ENCODE measurements around the gene PACRG.
A peak's percentile ranks its signal among the peaks of the same experiment; 100 is the strongest.

The PACRG gene

GRCh38 chr6:162866656-162867055 is 138.9 kb downstream of the PACRG start:
- DNase-seq (ENCODE audit: low spot score), result no peak

- DNase-seq (ENCODE audit: low spot score), result no peak
Measured at GRCh38 chr6:162868397-162868796, 140.6 kb downstream of the PACRG start.

- no peak for DNase-seq (ENCODE audit: low spot score)
Measured at GRCh38 chr6:162871966-162872365, 144.2 kb downstream of the PACRG start.

GRCh38 chr6:162873537-162873936 is 145.8 kb downstream of the PACRG start:
- no peak for DNase-seq (ENCODE audit: low spot score)

- DNase-seq (ENCODE audit: low spot score), result no peak
Measured at GRCh38 chr6:162875070-162875469, 147.3 kb downstream of the PACRG start.

GRCh38 chr6:162882801-162883481 is 155.2 kb downstream of the PACRG start:
- no peak for DNase-seq (ENCODE audit: low spot score)

- DNase-seq (ENCODE audit: low spot score), result no peak
Measured at GRCh38 chr6:162887981-162888689, 160.4 kb downstream of the PACRG start.

GRCh38 chr6:162889303-162889702 is 161.5 kb downstream of the PACRG start:
- DNase-seq (ENCODE audit: low spot score), result no peak

GRCh38 chr6:162898011-162898410 is 170.2 kb downstream of the PACRG start:
- DNase-seq (ENCODE audit: low spot score), result no peak

- DNase-seq (ENCODE audit: low spot score), result peak; percentile 26
Measured at GRCh38 chr6:162899148-162899547, 171.4 kb downstream of the PACRG start.

GRCh38 chr6:162900503-162900902 is 172.7 kb downstream of the PACRG start:
- DNase-seq (ENCODE audit: low spot score), result no peak

GRCh38 chr6:162904069-162904663 is 176.4 kb downstream of the PACRG start:
- no peak for DNase-seq (ENCODE audit: low spot score)

- DNase-seq (ENCODE audit: low spot score), result no peak
Measured at GRCh38 chr6:162906479-162906878, 178.7 kb downstream of the PACRG start.

GRCh38 chr6:162907876-162908481 is 180.2 kb downstream of the PACRG start:
- no peak for DNase-seq (ENCODE audit: low spot score)

- DNase-seq (ENCODE audit: low spot score), result no peak
Measured at GRCh38 chr6:162913206-162913605, 185.4 kb downstream of the PACRG start.

- no peak for DNase-seq (ENCODE audit: low spot score)
Measured at GRCh38 chr6:162917506-162917905, 189.7 kb downstream of the PACRG start.

GRCh38 chr6:162921062-162921461 is 193.3 kb downstream of the PACRG start:
- no peak for DNase-seq (ENCODE audit: low spot score)

GRCh38 chr6:162921510-162922040 is 193.8 kb downstream of the PACRG start:
- DNase-seq (ENCODE audit: low spot score), result no peak

- DNase-seq (ENCODE audit: low spot score), result no peak
Measured at GRCh38 chr6:162922563-162923166, 194.9 kb downstream of the PACRG start.

- no peak for DNase-seq (ENCODE audit: low spot score)
Measured at GRCh38 chr6:162934844-162935243, 207.1 kb downstream of the PACRG start.

GRCh38 chr6:162940426-162940825 is 212.7 kb downstream of the PACRG start:
- DNase-seq (ENCODE audit: low spot score), result no peak

GRCh38 chr6:162941128-162941527 is 213.4 kb downstream of the PACRG start:
- no peak for DNase-seq (ENCODE audit: low spot score)

All from SW480 (cell line).